Neural crest cell (in vitro differentiated cells): ENCODE measurements around the gene PGAM5. TPM values are rescaled to one million over a fixed set of nuclear protein-coding genes. Genes with fewer than 3 reads are reported as not detected.
"Not testable (repeated sequence)": the region's sequence is repeated elsewhere in the genome, so short reads cannot be mapped to it uniquely, and the experiment has no call there.

Experiments used
- DNase-seq: peaks from one replicate; pipeline ENCODE4 v3.0.0; 2021; ENCODE audit warnings: low read depth, mixed read lengths, low spot score
- H3K27ac Mint-ChIP-seq: one replicate; pipeline ENCODE4 v1.8.0; 2021; ENCODE audit warnings: mild to moderate bottlenecking, mixed read lengths; ENCODE audit not compliant: unreplicated experiment
- H3K27me3 Mint-ChIP-seq: 2 replicates; pipeline ENCODE4 v1.8.0; 2021; ENCODE audit warnings: low read depth, mild to moderate bottlenecking, mixed read lengths
- H3K36me3 Mint-ChIP-seq: 2 replicates; pipeline ENCODE4 v1.8.0; 2021; ENCODE audit warnings: low read depth, mild to moderate bottlenecking, mixed read lengths
- H3K4me1 Mint-ChIP-seq: 2 replicates; pipeline ENCODE4 v1.8.0; 2021; ENCODE audit warnings: mixed read lengths
- H3K4me3 Mint-ChIP-seq: one replicate; pipeline ENCODE4 v1.8.0; 2021; ENCODE audit warnings: mild to moderate bottlenecking, mixed read lengths
- H3K9me3 Mint-ChIP-seq: 2 replicates; pipeline ENCODE4 v1.8.0; 2021; ENCODE audit warnings: mixed read lengths
- CTCF ChIP-seq: fragments of 200-600 bp; sonication (generic); conservative IDR thresholded peaks from 2 replicates; pipeline ENCODE4 v1.5.0; 2021; ENCODE audit warnings: antibody characterized with exemption, mild to moderate bottlenecking
- total RNA-seq: library from RNA; stranded (reverse); gene quantifications from 2 replicates; pipeline ENCODE4 v1.2.1, GENCODE V29; 2021

The PGAM5 gene
- total RNA-seq, 1 donor from 2014 or later: 61.5 TPM

GRCh38 chr12:132754160-132754932 lies 43.7 kb downstream of the PGAM5 start:
- no peak for DNase-seq
- H3K9me3 Mint-ChIP-seq: no peaks in the 10 kb centered on the region
- no peak for TF ChIP-seq CTCF
- no peak overlapping the region for H3K4me3 Mint-ChIP-seq
- no peaks in the 10 kb centered on the region for H3K27me3 Mint-ChIP-seq
- H3K4me1 Mint-ChIP-seq: no peaks in the 10 kb centered on the region
- H3K36me3 Mint-ChIP-seq: peaks cover 8% of the 10 kb centered on the region
- H3K27ac Mint-ChIP-seq: no peak overlapping the region

- Mint-ChIP-seq H3K36me3 (peaks cover 10% of the 10 kb centered on the region), H3K4me1 (peaks cover 18% of the 10 kb centered on the region)
- not testable (repeated sequence) for H3K4me3 Mint-ChIP-seq, H3K27ac Mint-ChIP-seq, DNase-seq, H3K27me3 Mint-ChIP-seq, H3K9me3 Mint-ChIP-seq
These were observed 48.2 kb downstream of the PGAM5 start for GRCh38 chr12:132758825-132759224.

GRCh38 chr12:132759359-132759758 lies 48.7 kb downstream of the PGAM5 start:
- DNase-seq: no peak
- TF ChIP-seq CTCF: no peak
- H3K27me3 Mint-ChIP-seq: no peaks in the 10 kb centered on the region
- H3K4me1 Mint-ChIP-seq: peaks cover 18% of the 10 kb centered on the region
- no peaks in the 10 kb centered on the region for H3K9me3 Mint-ChIP-seq
- H3K36me3 Mint-ChIP-seq: peaks cover 8% of the 10 kb centered on the region
- no peak overlapping the region for H3K27ac Mint-ChIP-seq
- peak overlapping the region; percentile 64 for H3K4me3 Mint-ChIP-seq

- H3K4me3 Mint-ChIP-seq: peak within 1 kb of the TSS; percentile 98
- peaks cover 6% of the 10 kb centered on the region for H3K36me3 Mint-ChIP-seq
- H3K27me3 Mint-ChIP-seq: no peaks in the 10 kb centered on the region
- DNase-seq: no peak
- no peaks in the 10 kb centered on the region for H3K9me3 Mint-ChIP-seq
- H3K4me1 Mint-ChIP-seq: peaks cover 18% of the 10 kb centered on the region
- TF ChIP-seq CTCF: no peak
- peak within 1 kb of the TSS; percentile 95 for H3K27ac Mint-ChIP-seq
These were observed 50.6 kb downstream of the PGAM5 start, which contains the start of gene ANKLE2 for GRCh38 chr12:132761032-132761920. Gene ANKLE2, minus strand, starts transcription at chr12:132761832. Its CDS starts 34 bp downstream, at chr12:132761798.

GRCh38 chr12:132761921-132762583 lies 51.4 kb downstream of the PGAM5 start:
- Mint-ChIP-seq H3K4me1 (peaks cover 18% of the 10 kb centered on the region), H3K9me3 (no peaks in the 10 kb centered on the region), H3K36me3 (peaks cover 4% of the 10 kb centered on the region), H3K4me3 (peak overlapping the region; percentile 82), H3K27ac (peak overlapping the region; percentile 50), H3K27me3 (no peaks in the 10 kb centered on the region)
- peak; percentile 70 for DNase-seq
- TF ChIP-seq CTCF: peak; percentile 45
